Fibroblast of the aortic adventitia (primary cell): ENCODE data around the gene MARCHF5. TPM values are rescaled to one million over a fixed set of nuclear protein-coding genes. Genes with fewer than 3 reads are reported as not detected.
A peak's percentile ranks its signal among the peaks of the same experiment; 100 is the strongest.

Experiments
- DNase-seq: peaks from one replicate; pipeline ENCODE4 v3.0.0-alpha.2; 2010; ENCODE audit warnings: low read depth
- H3K4me3 ChIP-seq: 2 replicates; pipeline ENCODE4 v1.5.1; 2011; ENCODE audit warnings: low read depth, mild to moderate bottlenecking, control low read depth, low read length, moderate library complexity
- CTCF ChIP-seq: IDR thresholded peaks from 2 replicates; pipeline ENCODE4 v1.5.1; 2011; ENCODE audit warnings: mild to moderate bottlenecking, low read length, control low read depth, inconsistent platforms; ENCODE audit not compliant: insufficient read depth
- total RNA-seq: library from RNA; depleted of rRNA; stranded (reverse); fragments of >200 nt; gene quantifications from 2 replicates; pipeline ENCODE4 v1.2.3, GENCODE V29; 2012; ENCODE audit warnings: low replicate concordance

Gene MARCHF5
- total RNA-seq, 1 donor: 14.0 TPM

- TF ChIP-seq CTCF: no peak
- peak; percentile 45 for DNase-seq
- peak overlapping the region; percentile 38 for H3K4me3 ChIP-seq
Measured at GRCh38 chr10:92278996-92279696, 11.8 kb upstream of the MARCHF5 start.

- no peak overlapping the region for H3K4me3 ChIP-seq
- DNase-seq: no peak
- TF ChIP-seq CTCF: no peak
Measured at GRCh38 chr10:92284112-92284704, 6.8 kb upstream of the MARCHF5 start.

GRCh38 chr10:92290076-92290836, 711 bp upstream of the MARCHF5 start:
- DNase-seq: peak; percentile 44
- no peak for TF ChIP-seq CTCF
- H3K4me3 ChIP-seq: peak overlapping the region; percentile 96

- no peak for TF ChIP-seq CTCF
- H3K4me3 ChIP-seq: peak overlapping the region; percentile 96
- DNase-seq: no peak
Measured at GRCh38 chr10:92291616-92291865, 574 bp downstream of the MARCHF5 start.

- TF ChIP-seq CTCF: peak; percentile 60
- DNase-seq: peak; percentile 73
- H3K4me3 ChIP-seq: peak overlapping the region; percentile 96
Measured at GRCh38 chr10:92291921-92292845, 1.2 kb downstream of the MARCHF5 start.

- no peak overlapping the region for H3K4me3 ChIP-seq
- DNase-seq: no peak
- no peak for TF ChIP-seq CTCF
Measured at GRCh38 chr10:92298487-92298886, 7.5 kb downstream of the MARCHF5 start.
